Naive thymus-derived CD4-positive, alpha-beta T cell (primary cell): Measurements from ENCODE around the gene CLCN1. TPM values are rescaled to one million over a fixed set of nuclear protein-coding genes. Genes with fewer than 3 reads are reported as not detected.

Source experiments
- ATAC-seq: fragments of 150-1000 bp; cut with Tn5 transposase; 2 replicates; pipeline ENCODE4 v1.10.0; 2021; ENCODE audit warnings: mild to moderate bottlenecking, moderate library complexity
- CTCF ChIA-PET: fragments of 350-600 bp; sonication (Branson Sonifier 250); formaldehyde crosslinking; loops from one replicate; lab custom pipeline; 2021; ENCODE audit warnings: antibody characterized with exemption; lab: Charles Lee
- POLR2A ChIA-PET: fragments of 350-600 bp; sonication (Branson Sonifier 250); formaldehyde crosslinking; loops from one replicate; lab custom pipeline; 2021; ENCODE audit warnings: antibody characterized with exemption, inconsistent platforms; lab: Charles Lee
- DNase-seq, 9 donors: peaks; one replicate each; pipeline versions ENCODE4 v3.0.0 to v3.0.0-alpha.2; 2020 to 2022; ENCODE audit warnings: mixed read lengths in 1 of 9
- H3K27ac ChIP-seq: one replicate; pipeline ENCODE4 v1.7.0; 2013; ENCODE audit warnings: mild to moderate bottlenecking, low read depth, low read length, moderate library complexity
- H3K27me3 ChIP-seq, 2 donors: one replicate each; pipeline ENCODE4 v1.7.0; 2013; ENCODE audit warnings: low read length in 2 of 2, mild to moderate bottlenecking in 2 of 2, moderate library complexity in 2 of 2; ENCODE audit not compliant: control insufficient read depth in 2 of 2, insufficient read depth in 2 of 2
- H3K36me3 ChIP-seq, 3 experiments: 1 replicate in 2 of 3; 2 replicates in 1 of 3; pipeline ENCODE4 v1.7.0; 2013; ENCODE audit warnings: low read length in 3 of 3, mild to moderate bottlenecking in 3 of 3, moderate library complexity in 1 of 3; ENCODE audit not compliant: insufficient read depth in 3 of 3, control insufficient read depth in 2 of 3
- H3K4me1 ChIP-seq, 2 donors: one replicate each; pipeline ENCODE4 v1.7.0; 2013; ENCODE audit warnings: low read length in 2 of 2, mild to moderate bottlenecking in 2 of 2, moderate library complexity in 1 of 2; ENCODE audit not compliant: control insufficient read depth in 2 of 2, insufficient read depth in 2 of 2
- H3K4me3 ChIP-seq: 2 replicates; pipeline ENCODE4 v1.7.0; 2013; ENCODE audit warnings: mild to moderate bottlenecking, low read length
- H3K9me3 ChIP-seq, 3 experiments: 1 replicate in 2 of 3; 2 replicates in 1 of 3; pipeline ENCODE4 v1.7.0; 2013; ENCODE audit warnings: low read length in 3 of 3; ENCODE audit not compliant: control insufficient read depth in 2 of 3
- H3K27ac Mint-ChIP-seq, 9 donors: one replicate each; pipeline ENCODE4 v1.8.0; 2020 to 2022; ENCODE audit warnings: mixed read lengths in 9 of 9, mild to moderate bottlenecking in 8 of 9, moderate library complexity in 5 of 9, inconsistent platforms in 2 of 9
- H3K27me3 Mint-ChIP-seq, 5 donors: one replicate each; pipeline ENCODE4 v1.8.0; 2021 to 2022; ENCODE audit warnings: mixed read lengths in 5 of 5, mild to moderate bottlenecking in 1 of 5
- H3K36me3 Mint-ChIP-seq, 5 donors: one replicate each; pipeline ENCODE4 v1.8.0; 2020 to 2022; ENCODE audit warnings: mixed read lengths in 5 of 5, mild to moderate bottlenecking in 3 of 5, inconsistent platforms in 1 of 5
- H3K4me1 Mint-ChIP-seq, 7 donors: one replicate each; pipeline ENCODE4 v1.8.0; 2020 to 2022; ENCODE audit warnings: mixed read lengths in 7 of 7, mild to moderate bottlenecking in 3 of 7, inconsistent platforms in 1 of 7
- H3K4me3 Mint-ChIP-seq, 10 donors: one replicate each; pipeline ENCODE4 v1.8.0; 2020 to 2022; ENCODE audit warnings: mild to moderate bottlenecking in 10 of 10, mixed read lengths in 10 of 10, moderate library complexity in 6 of 10, inconsistent platforms in 2 of 10
- H3K9me3 Mint-ChIP-seq, 11 donors: one replicate each; pipeline ENCODE4 v1.8.0; 2020 to 2022; ENCODE audit warnings: mixed read lengths in 11 of 11, mild to moderate bottlenecking in 4 of 11, inconsistent platforms in 1 of 11, moderate library complexity in 1 of 11
- intact Hi-C, 2 donors: fragments of 100-400 bp; cut with micrococcal nuclease; formaldehyde crosslinking; loops; one replicate each; pipeline ENCODE4 v1.15.1; 2023
- polyA plus RNA-seq, 2 donors: library from polyadenylated mRNA; unstranded; fragments of 300-500 nt; fragmentation: Illumina TruSeq; gene quantifications; one replicate each; pipeline ENCODE4 v1.2.3, GENCODE V29; 2021
- total RNA-seq, 6 experiments: library from RNA in 5 of 6; stranded (reverse) in 5 of 6; gene quantifications; 1 replicate in 5 of 6; 2 replicates in 1 of 6; pipeline ENCODE4 v1.2.3 and lab custom pipeline; 2021 to 2026

Gene CLCN1
- total and polyA plus RNA-seq, 7 experiments from 2014 or later: 0.07 to 0.51 TPM; not detected in 5

GRCh38 chr7:143367972-143368371 lies 52.1 kb downstream of the CLCN1 start:
- DNase-seq (no peak), ATAC-seq (no peak)
- Mint-ChIP-seq H3K27ac (no peak overlapping the region), H3K4me1 (peaks cover 12 to 26% (median 23%) of the 10 kb centered on the region in 7 donors), H3K4me3 (no peak overlapping the region), H3K36me3 (no peaks in the 10 kb centered on the region), H3K27me3 (peaks cover 19 to 61% (median 25%) of the 10 kb centered on the region in 5 donors), H3K9me3 (peaks cover 0 to 3% (median 0%) of the 10 kb centered on the region in 11 donors)
- no peaks in the 10 kb centered on the region for H3K9me3 ChIP-seq
- ChIA-PET POLR2A (interaction anchor here (1.1 kb wide), 1 partner anchor 21 kb away, joined by 3 read pairs; no protein-coding TSS in a partner anchor), CTCF (no interaction called here)
- H3K27ac ChIP-seq: no peak overlapping the region
- peaks cover 5 to 6% of the 10 kb centered on the region in 2 donors for H3K27me3 ChIP-seq
- intact Hi-C loops: no loop called here
- peaks cover 17% of the 10 kb centered on the region in 2 donors for H3K4me1 ChIP-seq
- no peaks in the 10 kb centered on the region for H3K36me3 ChIP-seq
- no peak overlapping the region for H3K4me3 ChIP-seq

- Mint-ChIP-seq H3K36me3 (no peaks in the 10 kb centered on the region), H3K27ac (peak overlapping the region in 1 of 9 donors; percentile 12), H3K4me1 (peaks cover 9 to 26% (median 22%) of the 10 kb centered on the region in 7 donors), H3K27me3 (peaks cover 16 to 57% (median 21%) of the 10 kb centered on the region in 5 donors), H3K4me3 (no peak overlapping the region), H3K9me3 (no peaks in the 10 kb centered on the region)
- Histone ChIP-seq H3K4me3 (no peak overlapping the region), H3K9me3 (no peaks in the 10 kb centered on the region), H3K27ac (no peak overlapping the region), H3K4me1 (peaks cover 13% of the 10 kb centered on the region in 2 donors), H3K27me3 (peaks cover 3 to 5% of the 10 kb centered on the region in 2 donors), H3K36me3 (no peaks in the 10 kb centered on the region)
- no peak for ATAC-seq
- CTCF ChIA-PET: interaction anchor here (1.7 to 2.2 kb wide), 2 partner anchors 11 to 39 kb away, joined by 3 to 8 read pairs; no protein-coding TSS in a partner anchor
- POLR2A ChIA-PET: interaction anchor here (1.1 to 2.0 kb wide), 2 partner anchors 12 to 22 kb away, joined by 3 to 6 read pairs; no protein-coding TSS in a partner anchor
- intact Hi-C loops: no loop called here
- no peak for DNase-seq
Measured at GRCh38 chr7:143368387-143368786, 52.5 kb downstream of the CLCN1 start.

GRCh38 chr7:143369678-143370651 lies 54.1 kb downstream of the CLCN1 start:
- no peaks in the 10 kb centered on the region for H3K9me3 Mint-ChIP-seq
- ATAC-seq: no peak
- H3K4me3 ChIP-seq: no peak overlapping the region
- intact Hi-C loops: loop anchor here in 1 of 2 donors (5.0 kb wide), 2 partner anchors 37 to 63 kb away; partner anchors contain the start of gene EPHA1
- H3K27ac ChIP-seq: no peak overlapping the region
- POLR2A ChIA-PET: interaction anchor here (0.8 to 2.0 kb wide), 2 partner anchors 10 to 36 kb away, joined by 4 to 6 read pairs; no protein-coding TSS in a partner anchor
- H3K9me3 ChIP-seq: no peaks in the 10 kb centered on the region
- H3K36me3 Mint-ChIP-seq: no peaks in the 10 kb centered on the region
- no peak overlapping the region for H3K4me3 Mint-ChIP-seq
- H3K27me3 ChIP-seq: peaks cover 0 to 3% of the 10 kb centered on the region in 2 donors
- H3K4me1 Mint-ChIP-seq: peaks cover 18 to 38% (median 34%) of the 10 kb centered on the region in 7 donors
- H3K27me3 Mint-ChIP-seq: peaks cover 2 to 41% (median 5%) of the 10 kb centered on the region in 5 donors
- no peak overlapping the region for H3K27ac Mint-ChIP-seq
- DNase-seq: no peak
- CTCF ChIA-PET: interaction anchor here (1.3 to 2.2 kb wide), 4 partner anchors 9 to 129 kb away, joined by 3 to 8 read pairs (median 5); no protein-coding TSS in a partner anchor
- no peaks in the 10 kb centered on the region for H3K36me3 ChIP-seq
- H3K4me1 ChIP-seq: peaks cover 19 to 21% of the 10 kb centered on the region in 2 donors

- CTCF ChIA-PET: interaction anchor here (0.6 to 2.5 kb wide), 8 partner anchors 8 to 132 kb away, joined by 3 to 20 read pairs (median 4); partner anchors contain the start of gene EPHA1
- H3K27me3 ChIP-seq: no peaks in the 10 kb centered on the region
- POLR2A ChIA-PET: interaction anchor here (0.8 to 15.0 kb wide), 9 partner anchors 8 to 100 kb away, joined by 3 to 223 read pairs (median 4); partner anchors contain the start of gene EPHA1
- H3K4me1 Mint-ChIP-seq: peaks cover 34 to 59% (median 55%) of the 10 kb centered on the region in 7 donors
- H3K4me3 Mint-ChIP-seq: peak overlapping the region in 9 of 10 donors; percentile 13 to 67 (median 45)
- peak in 5 of 9 donors; percentile 38 to 64 (median 46) for DNase-seq
- ATAC-seq: peak; percentile 76
- H3K36me3 Mint-ChIP-seq: no peaks in the 10 kb centered on the region
- intact Hi-C loops: loop anchor here in 1 of 2 donors (1.0 to 5.0 kb wide), 4 partner anchors 8 to 65 kb away; partner anchors contain the start of gene EPHA1
- H3K9me3 Mint-ChIP-seq: no peaks in the 10 kb centered on the region
- H3K9me3 ChIP-seq: no peaks in the 10 kb centered on the region
- peaks cover 36 to 40% of the 10 kb centered on the region in 2 donors for H3K4me1 ChIP-seq
- no peak overlapping the region for H3K27ac ChIP-seq
- H3K27me3 Mint-ChIP-seq: peaks cover 0 to 22% (median 0%) of the 10 kb centered on the region in 5 donors
- no peak overlapping the region for H3K4me3 ChIP-seq
- H3K36me3 ChIP-seq: no peaks in the 10 kb centered on the region
- peak overlapping the region in 8 of 9 donors; percentile 3 to 90 (median 70) for H3K27ac Mint-ChIP-seq
Measured at GRCh38 chr7:143372070-143372469, 56.2 kb downstream of the CLCN1 start.

- no peak overlapping the region for H3K27ac ChIP-seq
- peak overlapping the region; percentile 1 to 95 (median 58) for H3K27ac Mint-ChIP-seq
- H3K4me1 Mint-ChIP-seq: peaks cover 42 to 66% (median 64%) of the 10 kb centered on the region in 7 donors
- POLR2A ChIA-PET: interaction anchor here (0.9 to 15.0 kb wide), 3 partner anchors 25 to 110 kb away, joined by 3 to 223 read pairs (median 3); partner anchors contain the start of genes EPHA1 and GSTK1
- no peaks in the 10 kb centered on the region for H3K9me3 Mint-ChIP-seq
- no peaks in the 10 kb centered on the region for H3K9me3 ChIP-seq
- DNase-seq: no peak
- H3K27me3 ChIP-seq: no peaks in the 10 kb centered on the region
- no peak for ATAC-seq
- H3K4me1 ChIP-seq: peaks cover 40 to 51% of the 10 kb centered on the region in 2 donors
- no peaks in the 10 kb centered on the region for H3K36me3 ChIP-seq
- peaks cover 0 to 13% (median 0%) of the 10 kb centered on the region in 5 donors for H3K27me3 Mint-ChIP-seq
- no peak overlapping the region for H3K4me3 Mint-ChIP-seq
- peaks cover 0 to 3% (median 0%) of the 10 kb centered on the region in 5 donors for H3K36me3 Mint-ChIP-seq
- intact Hi-C loops: loop anchor here in 1 of 2 donors (5.0 kb wide), 2 partner anchors 34 to 66 kb away; partner anchors contain the start of gene EPHA1
- CTCF ChIA-PET: interaction anchor here (2.5 kb wide), 1 partner anchor 35 kb away, joined by 20 read pairs; the partner anchor contains the start of gene EPHA1
- H3K4me3 ChIP-seq: no peak overlapping the region
Measured at GRCh38 chr7:143373255-143373794, 57.4 kb downstream of the CLCN1 start.
